Astrocyte (in vitro differentiated cells and primary cell): ENCODE measurements around the gene MIA2. TPM values are rescaled to one million over a fixed set of nuclear protein-coding genes. Genes with fewer than 3 reads are reported as not detected.

Experiments
- DNase-seq: peaks from one replicate; pipeline ENCODE4 v3.0.0-alpha.2; 2010; ENCODE audit warnings: low read depth
- FAIRE-seq: peaks from 2 replicates; lab custom pipeline; 2011; peaks lifted over from hg19 to GRCh38; lab: Jason Lieb, UNC
- H2AFZ ChIP-seq: 2 replicates; pipeline ENCODE4 v1.6.0; 2012; ENCODE audit warnings: low read depth, low read length, inconsistent platforms
- H3K27ac ChIP-seq: 2 replicates; pipeline ENCODE4 v1.5.1; 2011; ENCODE audit warnings: low read depth, low read length, inconsistent platforms
- H3K27me3 ChIP-seq: 2 replicates; pipeline ENCODE4 v1.6.0; 2011; ENCODE audit warnings: low read length, inconsistent platforms; ENCODE audit not compliant: insufficient read depth
- H3K36me3 ChIP-seq: 2 replicates; pipeline ENCODE4 v1.5.1; 2011; ENCODE audit warnings: low read length, inconsistent platforms; ENCODE audit not compliant: insufficient read depth
- H3K4me1 ChIP-seq: 2 replicates; pipeline ENCODE4 v1.5.1; 2011; ENCODE audit warnings: low read length, inconsistent platforms; ENCODE audit not compliant: insufficient read depth
- H3K4me2 ChIP-seq: 2 replicates; pipeline ENCODE4 v1.6.0; 2012; ENCODE audit warnings: low read length, inconsistent platforms
- H3K4me3 ChIP-seq: 2 replicates; pipeline ENCODE4 v1.5.1; 2011; ENCODE audit warnings: low read depth, mild to moderate bottlenecking, low read length, inconsistent platforms; ENCODE audit not compliant: insufficient read depth
- H3K79me2 ChIP-seq: 2 replicates; pipeline ENCODE4 v1.6.0; 2012; ENCODE audit warnings: mild to moderate bottlenecking, low read length, inconsistent platforms; ENCODE audit not compliant: insufficient read depth
- H3K9ac ChIP-seq: 2 replicates; pipeline ENCODE4 v1.6.0; 2012; ENCODE audit warnings: mild to moderate bottlenecking, low read length, inconsistent platforms
- H3K9me3 ChIP-seq: 2 replicates; pipeline ENCODE4 v1.5.1; 2012; ENCODE audit warnings: low read depth, mild to moderate bottlenecking, low read length, inconsistent platforms; ENCODE audit not compliant: insufficient read depth
- H4K20me1 ChIP-seq: 2 replicates; pipeline ENCODE4 v1.6.0; 2012; ENCODE audit warnings: low read length, inconsistent platforms; ENCODE audit not compliant: insufficient read depth
- H3K27ac Mint-ChIP-seq: one replicate; pipeline ENCODE4 v1.8.0; 2021; ENCODE audit warnings: mild to moderate bottlenecking, mixed read lengths; ENCODE audit not compliant: unreplicated experiment
- H3K27me3 Mint-ChIP-seq: one replicate; pipeline ENCODE4 v1.8.0; 2021; ENCODE audit warnings: low read depth, mixed read lengths; ENCODE audit not compliant: unreplicated experiment
- H3K36me3 Mint-ChIP-seq: one replicate; pipeline ENCODE4 v1.8.0; 2021; ENCODE audit warnings: low read depth, mixed read lengths; ENCODE audit not compliant: unreplicated experiment
- H3K4me1 Mint-ChIP-seq: one replicate; pipeline ENCODE4 v1.8.0; 2021; ENCODE audit warnings: low read depth, mixed read lengths; ENCODE audit not compliant: unreplicated experiment
- H3K4me3 Mint-ChIP-seq: one replicate; pipeline ENCODE4 v1.8.0; 2021; ENCODE audit warnings: mild to moderate bottlenecking, moderate library complexity, mixed read lengths; ENCODE audit not compliant: unreplicated experiment
- H3K9me3 Mint-ChIP-seq: one replicate; pipeline ENCODE4 v1.8.0; 2021; ENCODE audit warnings: mild to moderate bottlenecking, mixed read lengths; ENCODE audit not compliant: unreplicated experiment
- CTCF ChIP-seq: IDR thresholded peaks from 2 replicates; pipeline ENCODE4 v1.5.1; 2011; ENCODE audit warnings: low read depth, mild to moderate bottlenecking, inconsistent platforms, low read length, moderate library complexity; ENCODE audit not compliant: insufficient read depth
- EZH2 ChIP-seq: IDR thresholded peaks from 2 replicates; pipeline ENCODE4 v1.6.1; 2012; ENCODE audit warnings: mild to moderate bottlenecking, low read length, inconsistent platforms; ENCODE audit not compliant: insufficient read depth
- total RNA-seq: library from RNA; stranded (reverse); gene quantifications from 2 replicates; pipeline ENCODE4 v1.2.1, GENCODE V29; 2021

Gene MIA2
- total RNA-seq, 1 donor from 2014 or later = 18.2 TPM

- Histone ChIP-seq H3K9ac (no peak overlapping the region), H3K4me1 (no peaks in the 10 kb centered on the region), H3K9me3 (no peaks in the 10 kb centered on the region), H3K27me3 (no peaks in the 10 kb centered on the region), H3K4me3 (no peak overlapping the region), H2AFZ (no peak overlapping the region), H3K36me3 (no peaks in the 10 kb centered on the region), H3K27ac (no peak overlapping the region), H3K4me2 (no peak overlapping the region), H3K79me2 (no peaks in the 10 kb centered on the region), H4K20me1 (no peaks in the 10 kb centered on the region)
- FAIRE-seq (no peak), DNase-seq (no peak)
- Mint-ChIP-seq H3K27ac (no peak overlapping the region), H3K4me1 (no peaks in the 10 kb centered on the region), H3K27me3 (no peaks in the 10 kb centered on the region), H3K9me3 (peaks cover 2% of the 10 kb centered on the region), H3K36me3 (no peaks in the 10 kb centered on the region), H3K4me3 (no peak overlapping the region)
- TF ChIP-seq EZH2 (no peak), CTCF (no peak)
Observed at GRCh38 chr14:39240769-39241168, 7.1 kb downstream of the MIA2 start.

- H3K9me3 ChIP-seq = no peaks in the 10 kb centered on the region
- no peaks in the 10 kb centered on the region for H3K27me3 Mint-ChIP-seq
- no peaks in the 10 kb centered on the region for H3K36me3 Mint-ChIP-seq
- no peaks in the 10 kb centered on the region for H3K4me1 Mint-ChIP-seq
- H3K4me3 Mint-ChIP-seq = peak overlapping the region; percentile 15
- H2AFZ ChIP-seq = no peak overlapping the region
- H3K27ac ChIP-seq = no peak overlapping the region
- H3K9ac ChIP-seq = no peak overlapping the region
- H3K79me2 ChIP-seq = no peaks in the 10 kb centered on the region
- no peaks in the 10 kb centered on the region for H3K27me3 ChIP-seq
- no peaks in the 10 kb centered on the region for H3K36me3 ChIP-seq
- TF ChIP-seq EZH2 (no peak), CTCF (no peak)
- DNase-seq = no peak
- no peak overlapping the region for H3K4me2 ChIP-seq
- no peak overlapping the region for H3K27ac Mint-ChIP-seq
- H4K20me1 ChIP-seq = no peaks in the 10 kb centered on the region
- H3K4me1 ChIP-seq = no peaks in the 10 kb centered on the region
- no peak for FAIRE-seq
- H3K9me3 Mint-ChIP-seq = peaks cover 2% of the 10 kb centered on the region
- H3K4me3 ChIP-seq = no peak overlapping the region
Observed at GRCh38 chr14:39241637-39242036, 7.9 kb downstream of the MIA2 start.

DNA sequence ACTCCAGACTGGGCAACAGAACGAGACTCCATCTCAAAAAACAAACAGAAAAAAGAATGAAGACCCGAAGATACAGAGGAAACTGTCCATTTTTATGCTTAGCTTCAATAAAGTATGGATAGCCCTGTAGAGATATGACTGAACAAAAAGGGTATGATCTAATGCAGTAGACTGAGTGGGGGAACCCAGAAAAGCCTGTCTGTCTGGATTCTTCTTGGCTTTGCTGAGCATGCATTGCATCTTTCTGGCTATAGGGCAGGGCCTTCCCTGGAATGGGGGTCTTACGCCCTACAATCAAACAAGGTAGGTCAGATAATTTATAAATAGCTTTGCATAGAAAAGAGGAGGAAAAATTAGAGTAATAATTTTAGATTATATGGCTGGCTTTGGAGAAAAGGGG is 10.1 kb downstream of the MIA2 start:
- Histone ChIP-seq H3K9ac (no peak overlapping the region), H3K9me3 (no peaks in the 10 kb centered on the region), H2AFZ (no peak overlapping the region), H3K36me3 (no peaks in the 10 kb centered on the region), H3K4me1 (peaks cover 3% of the 10 kb centered on the region), H4K20me1 (no peaks in the 10 kb centered on the region), H3K79me2 (no peaks in the 10 kb centered on the region), H3K4me2 (no peak overlapping the region), H3K27me3 (no peaks in the 10 kb centered on the region), H3K4me3 (no peak overlapping the region), H3K27ac (no peak overlapping the region)
- DNase-seq = no peak
- peaks cover 6% of the 10 kb centered on the region for H3K4me1 Mint-ChIP-seq
- TF ChIP-seq CTCF = no peak
- TF ChIP-seq EZH2 = no peak
- H3K27ac Mint-ChIP-seq = no peak overlapping the region
- FAIRE-seq = no peak
- peaks cover 2% of the 10 kb centered on the region for H3K9me3 Mint-ChIP-seq
- no peaks in the 10 kb centered on the region for H3K36me3 Mint-ChIP-seq
- H3K4me3 Mint-ChIP-seq = no peak overlapping the region
- H3K27me3 Mint-ChIP-seq = no peaks in the 10 kb centered on the region
